Measurements from ENCODE around the gene ABCA13. TPM values are rescaled to one million over a fixed set of nuclear protein-coding genes. Genes with fewer than 3 reads are reported as not detected.

Gene ABCA13
- total RNA-seq, 4 donors from 2014 or later = under 0.01 to 0.54 (median 0.04) TPM; not detected in 1

- no peaks in the 10 kb centered on the region for H3K27me3 ChIP-seq
- TF ChIP-seq POLR2A (IDR thresholded peaks at IDR 0.05) = no peak
- TF ChIP-seq CTCF (IDR thresholded peaks at IDR 0.05) = no peak
- TF ChIP-seq POLR2AphosphoS5 (IDR thresholded peaks at IDR 0.05) = no peak
- no peak for TF ChIP-seq EP300 (IDR thresholded peaks at IDR 0.05)
- no peaks in the 10 kb centered on the region for H3K9me3 ChIP-seq
- 80 to 93% methylated on average over 3 to 7 of the region's 7 CpGs for WGBS, 2 donors (ENCODE audit: low coverage in 1 of 2)
- no peak overlapping the region for H3K4me3 ChIP-seq
- no peak overlapping the region for H3K27ac ChIP-seq
- H3K36me3 ChIP-seq = no peaks in the 10 kb centered on the region
- no peak for ATAC-seq
- no peaks in the 10 kb centered on the region for H3K4me1 ChIP-seq
Observed at GRCh38 chr7:48350515-48350914, 179.3 kb downstream of the ABCA13 start.

GRCh38 chr7:48351900-48352299, 180.6 kb downstream of the ABCA13 start:
- WGBS, 2 donors (ENCODE audit: low coverage in 1 of 2) = 80 to 83% methylated on average over 6 to 7 of the region's 7 CpGs
- ATAC-seq = no peak
- TF ChIP-seq CTCF (IDR thresholded peaks at IDR 0.05) = no peak
- TF ChIP-seq POLR2AphosphoS5 (IDR thresholded peaks at IDR 0.05) = no peak
- no peak for TF ChIP-seq POLR2A (IDR thresholded peaks at IDR 0.05)
- TF ChIP-seq EP300 (IDR thresholded peaks at IDR 0.05) = no peak
- no peak overlapping the region for H3K4me3 ChIP-seq
- no peak overlapping the region for H3K27ac ChIP-seq
- no peaks in the 10 kb centered on the region for H3K36me3 ChIP-seq
- no peaks in the 10 kb centered on the region for H3K27me3 ChIP-seq
- H3K9me3 ChIP-seq = no peaks in the 10 kb centered on the region
- no peaks in the 10 kb centered on the region for H3K4me1 ChIP-seq

GRCh38 chr7:48355346-48355745, 184.1 kb downstream of the ABCA13 start:
- 67 to 77% methylated on average over 2 to 3 of the region's 3 CpGs for WGBS, 2 donors (ENCODE audit: low coverage in 1 of 2)
- no peaks in the 10 kb centered on the region for H3K4me1 ChIP-seq
- no peaks in the 10 kb centered on the region for H3K36me3 ChIP-seq
- no peaks in the 10 kb centered on the region for H3K27me3 ChIP-seq
- no peak for ATAC-seq
- no peak overlapping the region for H3K27ac ChIP-seq
- H3K9me3 ChIP-seq = no peaks in the 10 kb centered on the region
- H3K4me3 ChIP-seq = no peak overlapping the region
- TF ChIP-seq POLR2AphosphoS5 (IDR thresholded peaks at IDR 0.05) = no peak
- no peak for TF ChIP-seq CTCF (IDR thresholded peaks at IDR 0.05)
- no peak for TF ChIP-seq POLR2A (IDR thresholded peaks at IDR 0.05)
- TF ChIP-seq EP300 (IDR thresholded peaks at IDR 0.05) = no peak

GRCh38 chr7:48360574-48360973, 189.3 kb downstream of the ABCA13 start:
- H3K4me3 ChIP-seq = no peak overlapping the region
- H3K9me3 ChIP-seq = no peaks in the 10 kb centered on the region
- no peak for ATAC-seq
- WGBS, 2 donors (ENCODE audit: low coverage in 1 of 2) = 77 to 78% methylated on average over 2 to 6 of the region's 6 CpGs
- no peaks in the 10 kb centered on the region for H3K36me3 ChIP-seq
- no peak overlapping the region for H3K27ac ChIP-seq
- H3K27me3 ChIP-seq = no peaks in the 10 kb centered on the region
- no peak for TF ChIP-seq POLR2A (IDR thresholded peaks at IDR 0.05)
- TF ChIP-seq EP300 (IDR thresholded peaks at IDR 0.05) = no peak
- no peak for TF ChIP-seq CTCF (IDR thresholded peaks at IDR 0.05)
- TF ChIP-seq POLR2AphosphoS5 (IDR thresholded peaks at IDR 0.05) = no peak
- no peaks in the 10 kb centered on the region for H3K4me1 ChIP-seq

- 36 to 53% methylated on average over 3 of the region's 3 CpGs for WGBS, 2 donors (ENCODE audit: low coverage in 1 of 2)
- Histone ChIP-seq H3K27me3 (no peaks in the 10 kb centered on the region), H3K4me3 (no peak overlapping the region), H3K27ac (no peak overlapping the region), H3K9me3 (no peaks in the 10 kb centered on the region), H3K4me1 (no peaks in the 10 kb centered on the region), H3K36me3 (no peaks in the 10 kb centered on the region)
- TF ChIP-seq POLR2AphosphoS5 (IDR thresholded peaks at IDR 0.05) (no peak), CTCF (IDR thresholded peaks at IDR 0.05) (no peak), POLR2A (IDR thresholded peaks at IDR 0.05) (no peak), EP300 (IDR thresholded peaks at IDR 0.05) (no peak)
- ATAC-seq = no peak
Observed at GRCh38 chr7:48363174-48363573, 191.9 kb downstream of the ABCA13 start.

Data from gastroesophageal sphincter (tissue), 4 donors.